Epithelial cell of esophagus (primary cell): ENCODE data around the gene TIMELESS.
"Not testable (repeated sequence)": the region's sequence is repeated elsewhere in the genome, so short reads cannot be mapped to it uniquely, and the experiment has no call there.

Experiments
- DNase-seq: peaks from one replicate; pipeline ENCODE4 v3.0.0; 2010; ENCODE audit warnings: low read depth
- H3K4me3 ChIP-seq: 2 replicates; pipeline ENCODE4 v1.5.1; 2011; ENCODE audit warnings: mild to moderate bottlenecking, low read length, control low read depth
- TF ChIP-seq, protein P1 (sequence below): IDR thresholded peaks from 2 replicates; pipeline ENCODE4 v1.5.1; 2011; ENCODE audit warnings: low read depth, mild to moderate bottlenecking, low read length, control low read depth, inconsistent platforms; ENCODE audit not compliant: insufficient read depth; ENCODE audit errors: missing control alignments

Gene TIMELESS

DNA sequence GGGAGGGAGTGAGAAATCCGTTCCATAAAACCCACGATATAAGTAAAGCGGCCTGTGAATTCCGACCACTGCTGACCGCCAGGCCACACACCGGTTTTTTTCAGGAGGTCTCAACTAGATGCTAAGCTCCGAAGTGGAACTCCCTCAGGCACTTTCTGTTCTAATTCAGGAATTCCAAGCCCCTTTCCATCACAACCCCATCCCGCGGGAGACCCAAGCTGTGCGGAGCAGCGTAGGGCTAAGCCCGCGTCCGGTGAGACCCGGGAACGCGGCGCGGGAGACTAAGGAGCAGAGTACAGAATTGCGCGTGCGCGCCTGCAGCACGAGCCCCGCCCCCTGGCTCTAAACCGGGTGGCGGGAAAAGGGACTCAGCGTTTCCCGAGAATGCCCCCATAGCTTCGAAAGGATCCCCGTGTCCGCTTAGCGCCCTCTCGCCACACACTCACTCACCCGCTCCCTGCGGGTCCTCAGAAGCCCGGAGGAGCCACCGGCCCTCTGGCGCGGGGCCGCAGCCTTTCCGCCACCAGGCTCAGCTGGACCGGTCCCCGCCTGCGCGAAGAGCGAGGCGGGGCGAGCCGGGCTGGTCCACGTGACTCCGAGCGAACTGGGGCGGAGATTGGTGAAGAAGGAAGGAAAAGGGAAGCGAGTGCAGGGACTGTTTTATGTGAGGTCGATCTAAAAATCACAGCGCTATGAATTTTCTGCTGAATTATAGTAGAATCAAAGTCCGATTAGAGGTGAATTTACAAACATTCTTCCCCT lies at the start of gene TIMELESS:
TSS of gene TIMELESS (minus strand) at position 567 of the 762 bp plus-strand sequence. CDS start 15,256 bp downstream, outside the sequence.
- TF ChIP-seq, protein P1, sequence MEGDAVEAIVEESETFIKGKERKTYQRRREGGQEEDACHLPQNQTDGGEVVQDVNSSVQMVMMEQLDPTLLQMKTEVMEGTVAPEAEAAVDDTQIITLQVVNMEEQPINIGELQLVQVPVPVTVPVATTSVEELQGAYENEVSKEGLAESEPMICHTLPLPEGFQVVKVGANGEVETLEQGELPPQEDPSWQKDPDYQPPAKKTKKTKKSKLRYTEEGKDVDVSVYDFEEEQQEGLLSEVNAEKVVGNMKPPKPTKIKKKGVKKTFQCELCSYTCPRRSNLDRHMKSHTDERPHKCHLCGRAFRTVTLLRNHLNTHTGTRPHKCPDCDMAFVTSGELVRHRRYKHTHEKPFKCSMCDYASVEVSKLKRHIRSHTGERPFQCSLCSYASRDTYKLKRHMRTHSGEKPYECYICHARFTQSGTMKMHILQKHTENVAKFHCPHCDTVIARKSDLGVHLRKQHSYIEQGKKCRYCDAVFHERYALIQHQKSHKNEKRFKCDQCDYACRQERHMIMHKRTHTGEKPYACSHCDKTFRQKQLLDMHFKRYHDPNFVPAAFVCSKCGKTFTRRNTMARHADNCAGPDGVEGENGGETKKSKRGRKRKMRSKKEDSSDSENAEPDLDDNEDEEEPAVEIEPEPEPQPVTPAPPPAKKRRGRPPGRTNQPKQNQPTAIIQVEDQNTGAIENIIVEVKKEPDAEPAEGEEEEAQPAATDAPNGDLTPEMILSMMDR, result no peak
- peak; percentile 90 for DNase-seq
- peak within 1 kb of the TSS; percentile 94 for H3K4me3 ChIP-seq

DNA sequence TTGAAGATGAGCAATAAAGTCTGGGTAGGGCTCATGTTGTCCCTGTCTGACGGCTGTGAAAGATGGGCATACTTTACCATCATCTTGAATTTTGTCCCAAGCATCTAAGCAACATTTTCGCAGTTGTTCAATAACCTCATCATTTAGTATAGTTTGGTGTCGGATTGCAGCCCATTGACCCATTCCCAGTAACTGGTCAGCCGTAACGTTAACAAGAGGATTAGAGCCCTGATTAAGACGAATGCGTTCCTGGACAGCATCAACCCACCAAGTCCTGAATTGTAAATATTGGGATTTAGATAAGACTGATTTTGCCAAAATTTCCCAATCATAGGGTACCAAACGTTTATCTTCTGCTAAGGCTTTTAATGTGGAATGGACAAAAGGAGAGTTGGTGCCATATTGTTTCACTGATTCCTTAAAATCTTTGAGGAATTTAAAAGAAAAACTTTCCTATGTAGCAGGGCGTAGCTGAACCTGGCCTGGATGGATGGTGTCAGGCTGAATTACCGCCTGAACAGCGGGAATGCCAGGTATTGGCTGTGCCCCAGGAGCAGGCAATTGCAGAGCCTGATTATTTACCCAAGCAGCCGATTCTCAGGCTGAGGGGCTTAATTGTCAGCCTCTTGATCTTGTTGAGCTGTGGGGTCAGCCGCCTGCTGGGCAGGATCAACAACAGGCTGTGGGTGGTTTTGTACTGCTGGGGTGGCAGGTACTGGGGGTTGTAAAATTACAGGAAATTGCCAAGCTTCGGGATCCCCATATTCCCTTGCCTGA lies 49.1 kb upstream of the TIMELESS start:
- DNase-seq, H3K4me3 ChIP-seq: not testable (repeated sequence)

GRCh38 chr12:56496704-56497103 lies 47.5 kb upstream of the TIMELESS start:
- H3K4me3 ChIP-seq, DNase-seq: not testable (repeated sequence)
- TF ChIP-seq, protein P1, result peak; percentile 51

- not testable (repeated sequence) for DNase-seq, H3K4me3 ChIP-seq
Measured at GRCh38 chr12:56494481-56494880, 45.3 kb upstream of the TIMELESS start.

- DNase-seq, H3K4me3 ChIP-seq: not testable (repeated sequence)
Measured at GRCh38 chr12:56494106-56494415, 44.8 kb upstream of the TIMELESS start.

GRCh38 chr12:56493409-56494105 lies 44.3 kb upstream of the TIMELESS start:
- H3K4me3 ChIP-seq, DNase-seq: not testable (repeated sequence)

DNA sequence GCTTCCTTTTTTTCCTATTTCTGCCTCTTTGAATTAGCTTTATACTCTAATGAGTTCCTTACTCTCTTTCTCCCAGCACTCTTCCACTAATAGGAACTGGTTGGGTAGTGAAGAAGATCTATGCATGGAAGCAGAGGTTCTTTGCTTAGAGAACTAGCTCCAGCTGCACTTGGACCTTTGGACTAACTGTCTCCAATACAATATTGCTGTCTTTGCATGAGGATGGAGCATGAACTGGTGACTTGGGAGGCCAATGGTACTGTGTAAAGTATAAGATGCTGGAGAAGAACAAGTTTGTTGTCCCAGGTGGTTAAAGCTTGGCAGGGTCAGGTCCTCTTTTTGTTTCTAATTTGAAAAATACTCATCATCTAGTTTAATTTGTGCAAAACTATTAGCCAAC lies 41.1 kb upstream of the TIMELESS start:
- no peak overlapping the region for H3K4me3 ChIP-seq
- TF ChIP-seq, protein P1, result no peak
- no peak for DNase-seq

- TF ChIP-seq, protein P1, result no peak
- DNase-seq, result peak; percentile 89
Measured at GRCh38 chr12:56488041-56488955, 39.1 kb upstream of the TIMELESS start, which contains the start of gene GLS2. GLS2 (minus strand) TSS chr12:56488161; CDS start chr12:56488118, 43 bp downstream.

More at GRCh38 chr12:56488041-56488955, 39.1 kb upstream of the TIMELESS start, which contains the start of gene GLS2:
- peak within 1 kb of the TSS; percentile 58 for H3K4me3 ChIP-seq
